GM19328 (cell line): ENCODE measurements around the gene STK11IP.

ENCODE experiments used
- ATAC-seq: cut with Tn5 transposase; IDR thresholded peaks from one replicate; pipeline ENCODE4 v1.9.1; 2021; ENCODE audit warnings: mild to moderate bottlenecking, moderate library complexity; ENCODE audit not compliant: unreplicated experiment

STK11IP gene

GRCh38 chr2:219562049-219563020 is 35.3 kb upstream of the STK11IP start:
- ATAC-seq, result no peak

DNA sequence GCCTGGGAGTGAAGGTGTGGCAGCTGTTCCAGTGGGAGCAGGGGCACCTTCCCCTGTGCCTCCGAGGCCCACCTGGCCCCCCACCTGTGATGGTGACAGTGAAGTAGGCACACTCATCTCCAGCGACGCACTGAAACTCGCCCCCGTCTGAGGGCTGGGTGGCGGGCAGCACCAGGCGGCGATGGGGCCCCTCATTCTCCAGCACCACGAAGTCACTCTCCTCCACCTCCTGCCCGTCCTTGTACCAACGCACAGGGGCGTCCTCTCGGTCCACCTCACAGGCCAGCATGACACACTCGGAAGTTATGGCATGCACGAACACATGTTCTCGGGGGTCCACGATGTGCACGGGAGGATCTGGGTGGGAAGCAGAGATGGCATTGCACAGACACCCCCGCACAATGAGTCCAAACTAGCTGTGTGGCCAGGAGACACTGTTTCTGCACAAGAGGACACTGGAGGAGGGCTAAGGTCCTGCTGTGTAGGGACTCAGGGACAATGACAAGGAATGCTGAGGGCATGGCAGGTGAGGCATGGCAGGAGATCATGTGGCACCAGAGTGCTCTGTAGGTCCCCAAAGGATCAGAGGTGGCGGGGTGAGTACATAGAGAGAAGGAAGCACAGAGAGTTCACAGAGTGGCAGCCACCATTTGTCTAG is 34.3 kb upstream of the STK11IP start:
- no peak for ATAC-seq

DNA sequence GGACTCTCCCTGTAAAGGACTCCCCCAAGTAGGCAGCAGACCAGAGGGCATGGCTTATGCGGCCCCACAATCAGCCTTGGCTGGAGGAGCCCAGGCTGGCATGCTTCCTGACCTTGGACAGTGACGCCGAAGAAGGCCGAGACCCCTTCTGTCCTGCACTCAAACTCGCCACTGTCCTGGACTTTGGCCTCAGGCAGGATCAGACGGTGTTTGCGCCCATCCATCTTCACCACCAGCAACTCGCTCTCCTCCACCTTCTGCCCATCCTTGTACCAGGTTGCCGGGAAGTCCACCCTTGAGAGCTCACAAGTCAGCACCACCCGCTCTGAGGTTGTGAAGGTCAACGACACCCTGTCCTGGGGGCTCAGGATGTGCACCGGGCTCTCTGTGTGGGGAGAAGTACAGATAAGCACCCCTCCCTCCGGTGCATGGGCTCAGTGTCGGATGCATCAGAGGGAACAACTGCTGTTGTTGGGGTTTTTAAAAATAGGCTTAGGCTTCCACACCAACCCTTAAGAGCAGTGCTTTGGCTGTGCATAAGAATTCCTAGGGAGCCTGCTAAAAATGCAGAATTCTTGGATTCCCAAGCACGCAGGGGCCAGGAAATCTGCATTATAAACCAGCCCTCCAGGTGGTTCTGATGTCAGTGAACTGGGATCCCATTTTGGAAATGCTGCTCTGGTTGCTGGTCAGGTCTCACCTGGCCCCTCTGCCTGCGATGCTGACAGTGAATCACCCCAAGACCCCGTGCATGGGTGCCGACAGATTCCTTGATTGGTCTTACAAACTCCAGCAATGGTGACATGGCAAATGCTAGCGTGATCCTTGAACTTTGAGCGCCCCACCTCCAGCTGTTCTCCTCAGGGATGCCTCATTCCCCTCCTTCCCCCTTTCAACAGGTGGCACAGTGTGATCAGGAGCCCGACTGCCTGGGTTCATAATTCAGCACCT is 32.3 kb upstream of the STK11IP start:
- ATAC-seq, result no peak

- no peak for ATAC-seq
These were observed 31.0 kb upstream of the STK11IP start for GRCh38 chr2:219566640-219567039.

- no peak for ATAC-seq
These were observed 30.5 kb upstream of the STK11IP start for GRCh38 chr2:219567131-219567530.

GRCh38 chr2:219567791-219568361 is 29.8 kb upstream of the STK11IP start:
- no peak for ATAC-seq

DNA sequence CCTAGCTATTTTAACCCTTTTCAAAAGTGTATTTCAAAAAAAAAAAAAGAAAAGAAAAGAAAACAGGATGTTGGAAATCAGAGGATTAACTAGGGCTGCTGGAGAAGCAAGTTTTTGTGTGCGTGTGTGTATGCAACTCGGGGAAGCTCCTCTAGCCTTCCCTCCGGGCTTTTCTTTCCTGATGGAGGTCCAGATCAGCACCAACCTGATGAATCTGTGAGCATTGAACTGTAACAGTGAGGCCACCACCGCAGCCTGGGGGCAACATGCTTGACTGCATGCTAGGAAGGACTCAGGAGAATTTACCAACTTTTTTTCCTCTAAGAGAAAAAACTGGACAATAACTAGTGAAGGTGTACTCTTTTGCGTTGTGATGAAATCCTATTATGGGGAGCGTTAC is 28.6 kb upstream of the STK11IP start:
- ATAC-seq, result no peak

- ATAC-seq, result no peak
These were observed 28.0 kb upstream of the STK11IP start for GRCh38 chr2:219569635-219570034.

DNA sequence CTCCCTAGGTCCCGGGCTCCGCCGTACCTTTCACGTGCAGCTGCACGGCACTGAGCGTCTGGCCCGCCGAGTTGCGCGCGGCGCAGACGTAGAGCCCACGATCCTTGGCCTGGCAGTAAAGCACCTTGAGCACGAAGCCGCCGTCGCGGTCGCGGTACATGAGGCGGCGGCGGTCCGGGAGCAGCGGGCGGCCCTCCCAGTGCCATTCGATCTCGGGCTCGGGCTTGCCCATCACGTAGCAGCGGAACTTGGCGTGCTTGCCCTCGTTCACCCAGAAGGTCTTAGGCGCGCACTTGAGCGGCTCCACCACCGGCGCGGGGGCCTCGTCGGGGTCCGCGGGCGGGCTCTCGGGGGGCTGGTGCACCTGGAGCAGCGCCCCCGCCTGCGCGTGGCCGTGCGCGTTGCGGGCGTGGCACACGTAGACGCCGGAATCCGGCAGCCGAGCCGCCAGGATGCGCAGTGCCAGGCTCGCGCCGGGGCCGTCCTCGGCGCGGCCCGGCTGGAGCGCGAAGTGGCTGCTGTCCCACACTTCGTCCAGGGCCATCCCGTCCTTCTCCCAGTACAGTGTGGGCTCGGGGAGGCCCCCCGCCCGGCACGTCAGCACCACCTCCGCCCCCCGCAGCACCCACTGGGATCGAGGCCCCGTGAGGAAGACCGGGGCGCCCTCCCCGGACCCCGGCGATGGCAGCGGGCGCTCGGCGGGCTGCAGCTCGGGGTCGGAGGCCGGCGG is 27.3 kb upstream of the STK11IP start:
- ATAC-seq, result no peak

DNA sequence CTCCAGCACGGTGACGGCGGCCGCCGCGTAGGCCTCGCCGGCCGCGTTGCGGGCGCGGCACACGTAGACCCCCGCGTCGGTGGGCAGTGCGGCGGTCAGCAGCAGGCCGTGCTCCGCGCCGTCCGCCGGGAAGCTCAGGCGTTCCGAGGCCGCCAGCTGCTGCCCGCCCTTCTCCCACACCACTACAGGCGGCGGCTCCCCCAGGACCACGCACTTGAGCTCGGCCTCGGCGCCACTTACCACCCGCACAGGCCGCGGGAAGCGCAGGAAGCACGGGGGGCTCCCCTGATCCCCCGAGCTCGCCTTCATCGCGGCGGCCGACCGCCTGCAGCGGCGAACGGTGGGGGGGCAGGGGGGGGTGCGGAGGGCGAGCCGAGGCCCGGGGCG is 26.7 kb upstream of the STK11IP start:
- no peak for ATAC-seq

GRCh38 chr2:219571311-219572236 is 26.1 kb upstream of the STK11IP start, which contains the start of gene OBSL1:
Gene OBSL1 (minus strand): TSS chr2:219571539. CDS start chr2:219571232, 307 bp downstream.
- no peak for ATAC-seq

GRCh38 chr2:219572237-219573001 is 25.2 kb upstream of the STK11IP start, which contains the start of gene INHA:
Gene INHA (plus strand): TSS chr2:219572310. CDS start chr2:219572375, 65 bp downstream.
- ATAC-seq, result no peak

- ATAC-seq, result no peak
These were observed 24.5 kb upstream of the STK11IP start for GRCh38 chr2:219573166-219573565.

- no peak for ATAC-seq
These were observed 23.0 kb upstream of the STK11IP start for GRCh38 chr2:219574484-219575311.

DNA sequence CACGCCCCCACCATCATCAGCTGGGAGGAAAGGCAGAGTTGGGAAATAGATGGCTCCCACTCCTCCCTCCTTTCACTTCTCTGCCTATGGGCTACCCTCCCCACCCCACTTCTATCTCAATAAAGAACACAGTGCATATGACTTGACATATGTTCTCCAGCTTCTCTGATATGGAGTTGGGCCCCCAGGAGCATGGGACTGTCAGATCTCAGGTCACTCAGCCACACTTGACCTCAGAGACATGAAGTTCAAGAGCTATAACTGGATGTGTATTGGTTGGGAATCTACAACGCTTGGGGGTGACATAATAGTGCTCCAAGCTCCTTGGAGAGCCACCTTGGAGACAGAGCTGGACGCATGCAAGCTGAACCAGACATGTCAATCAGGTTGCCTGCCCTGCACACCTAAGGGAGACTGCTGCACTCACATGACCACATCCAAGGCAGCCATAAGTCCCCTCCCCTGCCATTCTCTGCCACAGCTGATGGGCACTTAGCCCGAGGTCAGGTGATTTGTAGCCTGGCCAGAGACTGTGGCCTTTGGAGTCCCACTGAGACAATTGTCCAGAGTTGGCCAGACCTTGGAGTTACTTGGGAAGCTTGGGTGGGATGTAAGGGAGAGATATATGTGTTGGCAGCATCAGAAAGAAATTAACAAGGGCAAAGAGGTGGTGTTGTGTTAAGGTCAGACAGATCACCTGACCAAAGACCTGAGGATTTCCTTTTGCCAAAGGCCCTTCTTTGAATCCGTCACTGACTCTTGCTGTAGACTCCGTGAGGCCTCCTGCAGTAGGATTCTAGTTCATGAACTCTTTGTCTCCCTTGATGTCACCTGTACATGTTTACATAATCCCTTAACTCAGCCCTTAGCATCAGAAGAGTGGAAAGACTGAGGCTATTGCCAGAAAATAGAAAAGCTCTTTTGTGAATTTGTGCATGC is 21.8 kb upstream of the STK11IP start:
- ATAC-seq, result no peak
